GM18502 (cell line): ENCODE measurements around the gene RNU2-63P.
"Not testable (repeated sequence)": the region's sequence is repeated elsewhere in the genome, so short reads cannot be mapped to it uniquely, and the experiment has no call there.

Experiments used
- ATAC-seq: cut with Tn5 transposase; IDR thresholded peaks from one replicate; pipeline ENCODE4 v1.9.1; 2021; ENCODE audit warnings: mild to moderate bottlenecking; ENCODE audit not compliant: unreplicated experiment, poor library complexity

The RNU2-63P gene

GRCh38 chr2:88016086-88016959 is at the start of gene RNU2-63P:
Gene RNU2-63P (minus strand): TSS chr2:88016547.
- ATAC-seq, result peak; percentile 81

GRCh38 chr2:88061295-88061694 is 44.9 kb upstream of the RNU2-63P start:
- ATAC-seq, result no peak

GRCh38 chr2:88060907-88061275 is 44.5 kb upstream of the RNU2-63P start:
- ATAC-seq, result no peak

GRCh38 chr2:88059979-88060906 is 43.9 kb upstream of the RNU2-63P start:
- peak; percentile 50 for ATAC-seq

GRCh38 chr2:88058191-88058590 is 41.8 kb upstream of the RNU2-63P start:
- no peak for ATAC-seq

- ATAC-seq, result no peak
Measured at GRCh38 chr2:88057437-88057844, 41.1 kb upstream of the RNU2-63P start.

- peak; percentile 96 for ATAC-seq
Measured at GRCh38 chr2:88055371-88056128, 39.2 kb upstream of the RNU2-63P start, which contains the start of gene KRCC1. Gene KRCC1 (minus strand): TSS chr2:88055783. CDS start chr2:88028563, 27,220 bp downstream.

GRCh38 chr2:88054782-88055370 is 38.5 kb upstream of the RNU2-63P start:
- no peak for ATAC-seq

GRCh38 chr2:88053934-88054781 is 37.8 kb upstream of the RNU2-63P start:
- ATAC-seq, result no peak

GRCh38 chr2:88053296-88053695 is 36.9 kb upstream of the RNU2-63P start:
- ATAC-seq, result no peak

- no peak for ATAC-seq
Measured at GRCh38 chr2:88051792-88052191, 35.4 kb upstream of the RNU2-63P start.

- ATAC-seq, result no peak
Measured at GRCh38 chr2:88049622-88050021, 33.3 kb upstream of the RNU2-63P start.

- ATAC-seq, result no peak
Measured at GRCh38 chr2:88048541-88048940, 32.2 kb upstream of the RNU2-63P start.

GRCh38 chr2:88045561-88045960 is 29.2 kb upstream of the RNU2-63P start:
- not testable (repeated sequence) for ATAC-seq

- no peak for ATAC-seq
Measured at GRCh38 chr2:88042476-88042875, 26.1 kb upstream of the RNU2-63P start.

GRCh38 chr2:88038263-88039105 is 22.1 kb upstream of the RNU2-63P start:
- ATAC-seq, result no peak

GRCh38 chr2:88036606-88037005 is 20.3 kb upstream of the RNU2-63P start:
- no peak for ATAC-seq

GRCh38 chr2:88036182-88036581 is 19.8 kb upstream of the RNU2-63P start:
- ATAC-seq, result no peak
